OCI-LY1 (cell line): ENCODE measurements around the gene JMJD8.

ENCODE experiments used
- CTCF ChIP-seq: fragments of 200-600 bp; sonication (generic), shearing (Covaris generic); IDR thresholded peaks from 2 replicates; pipeline ENCODE4 v1.5.1; 2017; ENCODE audit warnings: mild to moderate bottlenecking, antibody characterized with exemption, low read length, moderate library complexity, mixed read lengths
- EZH2 ChIP-seq: fragments of 200-600 bp; sonication (generic), shearing (Covaris generic); IDR thresholded peaks from 2 replicates; pipeline ENCODE4 v1.8.0; 2017; ENCODE audit warnings: borderline replicate concordance, mixed run types, mild to moderate bottlenecking, antibody characterized with exemption, low read length, moderate library complexity, mixed read lengths

DNA sequence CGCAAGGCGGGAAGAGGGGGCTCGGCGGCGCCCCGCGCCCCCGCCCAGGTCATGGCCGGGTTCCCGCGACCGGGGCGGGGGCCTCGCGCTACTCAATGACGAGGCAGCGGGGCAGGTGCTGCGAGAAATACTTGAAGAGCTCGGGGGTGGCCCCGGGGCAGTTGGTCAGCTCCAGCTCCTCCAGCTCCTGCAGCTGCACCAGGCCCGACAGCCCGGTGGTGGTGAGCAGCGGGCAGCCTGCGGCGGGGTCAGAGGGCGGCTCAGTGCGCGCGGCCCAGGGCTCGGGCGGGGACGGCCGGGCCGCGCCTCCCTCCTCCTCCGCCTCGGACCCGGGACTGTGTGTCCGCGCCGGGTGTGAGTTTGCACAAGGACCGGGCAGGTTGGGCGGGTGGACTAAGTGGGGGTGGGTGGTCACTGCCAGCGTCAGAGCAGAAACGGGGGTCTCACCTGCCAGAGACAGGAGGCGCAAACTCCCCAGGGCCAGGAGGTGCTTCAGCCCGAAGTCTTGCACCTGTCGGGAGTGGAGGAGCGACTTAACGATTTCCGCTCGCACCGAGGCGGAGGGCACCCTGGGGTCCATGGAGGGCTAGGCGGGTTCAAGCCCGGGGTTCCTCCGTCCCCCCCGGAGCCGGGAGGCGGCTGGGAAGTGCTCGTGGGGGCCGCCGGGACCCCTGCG, 10.2 kb upstream of the JMJD8 start:
- no peak for TF ChIP-seq CTCF
- TF ChIP-seq EZH2 = no peak
